Panc1 (cell line): ENCODE data around the gene TMEM222. TPM values are rescaled to one million over a fixed set of nuclear protein-coding genes. Genes with fewer than 3 reads are reported as not detected.
A peak's percentile ranks its signal among the peaks of the same experiment; 100 is the strongest.

ENCODE experiments used
- ATAC-seq: fragments of 200-7000 bp; cut with Tn5 transposase; 2 replicates; pipeline ENCODE4 v1.9.1; 2020; ENCODE audit warnings: mild to moderate bottlenecking, moderate library complexity
- BruUV-seq: library from RNA; stranded (reverse); fragments of 400-500 nt; replicated peaks from 2 replicates; lab custom pipeline; 2021; lab: Mats Ljungman, UMichigan
- CTCF ChIA-PET: fragments of 300-600 bp; sonication (Branson Sonifier 250); formaldehyde crosslinking; loops from one replicate; lab custom pipeline; 2022; ENCODE audit warnings: antibody characterized with exemption; lab: Charles Lee
- POLR2A ChIA-PET: fragments of 300-600 bp; sonication (Branson Sonifier 250); formaldehyde crosslinking; loops from one replicate; lab custom pipeline; 2022; ENCODE audit warnings: antibody characterized with exemption; lab: Charles Lee
- DNase-seq: peaks from one replicate; pipeline ENCODE4 v3.0.0-alpha.2; 2010; ENCODE audit warnings: low read depth, low spot score
- H3K27ac ChIP-seq: 2 replicates; pipeline ENCODE4 v1.5.1; 2011; ENCODE audit warnings: mild to moderate bottlenecking, low read length, inconsistent platforms
- H3K27me3 ChIP-seq: fragments of 200-500 bp; sonication (Bioruptor generic); 2 replicates; pipeline ENCODE4 v1.6.0; 2014; ENCODE audit warnings: low read length, inconsistent platforms; ENCODE audit not compliant: control insufficient read depth, insufficient read depth
- H3K36me3 ChIP-seq: fragments of 200-500 bp; sonication (Bioruptor generic); 2 replicates; pipeline ENCODE4 v1.5.1; 2014; ENCODE audit warnings: inconsistent platforms, mild to moderate bottlenecking, low read length, moderate library complexity; ENCODE audit not compliant: control insufficient read depth, insufficient read depth
- H3K4me1 ChIP-seq: 2 replicates; pipeline ENCODE4 v1.5.1; 2011; ENCODE audit warnings: inconsistent platforms, mild to moderate bottlenecking, low read length, moderate library complexity; ENCODE audit not compliant: control insufficient read depth, insufficient read depth
- H3K4me3 ChIP-seq, 2 experiments: 2 replicates each; pipeline ENCODE4 v1.5.1; 2011 to 2012; ENCODE audit warnings: low read depth in 2 of 2, low read length in 2 of 2, mild to moderate bottlenecking in 2 of 2, inconsistent platforms in 1 of 2, moderate library complexity in 1 of 2
- H3K9me3 ChIP-seq: fragments of 200-500 bp; sonication (Bioruptor generic); 2 replicates; pipeline ENCODE4 v1.5.1; 2014; ENCODE audit warnings: low read depth, mild to moderate bottlenecking, inconsistent platforms, low read length, moderate library complexity; ENCODE audit not compliant: control insufficient read depth, insufficient read depth
- POLR2AphosphoS5 ChIP-seq: IDR thresholded peaks from 2 replicates; pipeline ENCODE4 v1.6.1; 2012; ENCODE audit warnings: mild to moderate bottlenecking, low read depth, low read length, moderate library complexity
- REST ChIP-seq, 2 experiments: IDR thresholded peaks; 2 replicates each; pipeline ENCODE4 v1.6.1; 2011 to 2012; ENCODE audit warnings: low read depth in 2 of 2, control low read depth in 1 of 2, low read length in 1 of 2, mild to moderate bottlenecking in 1 of 2, moderate library complexity in 1 of 2; ENCODE audit not compliant: insufficient read depth in 1 of 2
- SIN3A ChIP-seq: IDR thresholded peaks from 2 replicates; pipeline ENCODE4 v1.6.1; 2012; ENCODE audit warnings: low read depth, mild to moderate bottlenecking, low read length, moderate library complexity, borderline replicate concordance; ENCODE audit not compliant: insufficient read depth
- TCF7L2 ChIP-seq: IDR thresholded peaks from 2 replicates; pipeline ENCODE4 v1.6.1; 2011; ENCODE audit warnings: mild to moderate bottlenecking, low read depth, low read length, inconsistent platforms
- in situ Hi-C: cut with HindIII; loops from 2 replicates; pipeline ENCODE4 v1.10.0; 2016; ENCODE audit warnings: low sequenced_read_pairs, low pct_unique_long_range_greater_than_20kb
- intact Hi-C: fragments of 100-400 bp; cut with micrococcal nuclease; formaldehyde crosslinking; loops from one replicate; pipeline ENCODE4 v1.10.0; 2022; ENCODE audit not compliant: unreplicated experiment
- total RNA-seq: library from RNA; stranded (reverse); gene quantifications from one replicate; pipeline ENCODE4 v1.2.1, GENCODE V29; 2021; ENCODE audit not compliant: unreplicated experiment
- TF ChIP-seq, protein P1 (sequence below): fragments of 450-650 bp; IDR thresholded peaks from 2 replicates; pipeline ENCODE4 v1.5.1; 2017; ENCODE audit warnings: mild to moderate bottlenecking

The TMEM222 gene
- total RNA-seq, 1 experiment from 2014 or later, result 55.3 TPM

DNA sequence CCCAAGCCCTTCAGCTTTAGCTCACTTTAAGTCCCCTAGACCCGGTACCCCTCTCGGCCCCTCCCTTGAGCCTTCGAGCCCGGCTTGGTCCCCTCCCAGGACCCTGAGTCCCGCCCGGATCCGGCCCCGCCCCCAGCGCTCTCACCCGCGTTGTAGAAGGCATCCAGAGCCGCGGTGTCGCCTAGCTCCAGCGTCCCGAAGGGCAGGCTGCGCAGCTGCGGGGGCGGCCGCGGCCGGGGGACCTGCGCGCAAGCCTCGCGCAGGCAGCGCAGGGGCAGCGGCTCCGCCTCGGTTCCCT, 44.1 kb downstream of the TMEM222 start:
- POLR2A ChIA-PET, result interaction anchor here (0.6 to 1.0 kb wide), 4 partner anchors 9 to 304 kb away, joined by 3 to 4 read pairs (median 3); no protein-coding TSS in a partner anchor
- ATAC-seq, result peak; percentile 87
- Histone ChIP-seq H3K4me3 (peak overlapping the region; percentile 74 to 77), H3K9me3 (no peaks in the 10 kb centered on the region), H3K36me3 (no peaks in the 10 kb centered on the region; the same call in 1 of the 2 replicates), H3K27me3 (no peaks in the 10 kb centered on the region), H3K4me1 (peaks cover 15% of the 10 kb centered on the region), H3K27ac (peak overlapping the region; percentile 82)
- intact Hi-C loops, result no loop called here
- no peak for DNase-seq
- CTCF ChIA-PET, result interaction anchor here (0.6 to 2.3 kb wide), 12 partner anchors 8 to 1197 kb away, joined by 3 to 16 read pairs (median 6); partner anchors contain the start of gene ZNF593
- no TSS peak for BruUV-seq
- in situ Hi-C loops, result no loop called here
- TF ChIP-seq SIN3A (0 out of 2 replicates have a peak, but pooled peaks have one; percentile 11), TCF7L2 (no peak)

- peak within 1 kb of the TSS; percentile 92 for H3K27ac ChIP-seq
- BruUV-seq, result no TSS peak
- H3K36me3 ChIP-seq, result no peaks in the 10 kb centered on the region; the same call in 1 of the 2 replicates
- CTCF ChIA-PET, result interaction anchor here (0.5 to 2.3 kb wide), 9 partner anchors 9 to 337 kb away, joined by 3 to 11 read pairs (median 6); no protein-coding TSS in a partner anchor
- TF ChIP-seq TCF7L2 (no peak), SIN3A (no peak), POLR2AphosphoS5 (peak; percentile 68), REST (IDR thresholded peaks at IDR 0.05; ENCODE audit: insufficient read depth in 1 of 2, low read depth in 2 of 2, low read length in 1 of 2) (no peak)
- TF ChIP-seq, protein P1, sequence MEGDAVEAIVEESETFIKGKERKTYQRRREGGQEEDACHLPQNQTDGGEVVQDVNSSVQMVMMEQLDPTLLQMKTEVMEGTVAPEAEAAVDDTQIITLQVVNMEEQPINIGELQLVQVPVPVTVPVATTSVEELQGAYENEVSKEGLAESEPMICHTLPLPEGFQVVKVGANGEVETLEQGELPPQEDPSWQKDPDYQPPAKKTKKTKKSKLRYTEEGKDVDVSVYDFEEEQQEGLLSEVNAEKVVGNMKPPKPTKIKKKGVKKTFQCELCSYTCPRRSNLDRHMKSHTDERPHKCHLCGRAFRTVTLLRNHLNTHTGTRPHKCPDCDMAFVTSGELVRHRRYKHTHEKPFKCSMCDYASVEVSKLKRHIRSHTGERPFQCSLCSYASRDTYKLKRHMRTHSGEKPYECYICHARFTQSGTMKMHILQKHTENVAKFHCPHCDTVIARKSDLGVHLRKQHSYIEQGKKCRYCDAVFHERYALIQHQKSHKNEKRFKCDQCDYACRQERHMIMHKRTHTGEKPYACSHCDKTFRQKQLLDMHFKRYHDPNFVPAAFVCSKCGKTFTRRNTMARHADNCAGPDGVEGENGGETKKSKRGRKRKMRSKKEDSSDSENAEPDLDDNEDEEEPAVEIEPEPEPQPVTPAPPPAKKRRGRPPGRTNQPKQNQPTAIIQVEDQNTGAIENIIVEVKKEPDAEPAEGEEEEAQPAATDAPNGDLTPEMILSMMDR, result peak; percentile 93
- peaks cover 15% of the 10 kb centered on the region for H3K4me1 ChIP-seq
- POLR2A ChIA-PET, result interaction anchor here (0.5 to 0.6 kb wide), 2 partner anchors 102 to 304 kb away, joined by 4 read pairs; no protein-coding TSS in a partner anchor
- in situ Hi-C loops (no loop called here), intact Hi-C loops (no loop called here)
- peak within 1 kb of the TSS; percentile 74 to 96 for H3K4me3 ChIP-seq
- DNase-seq (no peak), ATAC-seq (peak; percentile 82)
- no peaks in the 10 kb centered on the region for H3K27me3 ChIP-seq
- no peaks in the 10 kb centered on the region for H3K9me3 ChIP-seq
Observed at GRCh38 chr1:27366411-27367159, 44.6 kb downstream of the TMEM222 start, which contains the start of gene MAP3K6. Gene MAP3K6 (minus strand): TSS chr1:27366961. CDS start chr1:27366597, 364 bp downstream.
